Left kidney (tissue), 2 donors: Measurements from ENCODE around the gene ANXA5. TPM values are rescaled to one million over a fixed set of nuclear protein-coding genes. Genes with fewer than 3 reads are reported as not detected.
"Not testable (repeated sequence)": the region's sequence is repeated elsewhere in the genome, so short reads cannot be mapped to it uniquely, and the experiment has no call there.

ENCODE experiments used
- DNase-seq: peaks from one replicate; pipeline ENCODE4 v3.0.0-alpha.2; 2013
- polyA plus RNA-seq: library from polyadenylated mRNA; unstranded; fragments of 120-200 nt; gene quantifications from one replicate; pipeline ENCODE4 v1.2.1, GENCODE V29; 2013; ENCODE audit not compliant: insufficient read length

ANXA5 gene
- polyA plus RNA-seq, 1 donor, result 382 TPM

GRCh38 chr4:121679951-121680350 is 16.8 kb downstream of the ANXA5 start:
- no peak for DNase-seq

DNA sequence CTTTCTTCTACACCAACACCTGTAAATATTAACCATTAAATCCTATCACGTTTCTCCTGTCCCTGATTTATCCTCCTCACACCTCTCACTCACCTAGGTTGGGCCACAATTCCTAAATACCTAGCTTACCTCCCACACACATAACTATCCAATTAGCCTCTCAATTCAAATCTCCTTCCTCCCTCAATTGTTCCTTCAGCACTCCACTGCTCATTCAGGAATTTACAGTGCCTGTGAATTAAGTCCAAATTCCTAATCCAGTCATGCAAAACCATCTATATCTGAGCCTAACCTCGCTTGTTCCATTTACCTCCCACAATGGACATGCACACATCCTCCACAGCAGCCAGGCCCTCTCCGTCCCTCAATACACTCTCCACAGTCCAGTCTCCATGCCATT is 17.5 kb downstream of the ANXA5 start:
- no peak for DNase-seq

DNA sequence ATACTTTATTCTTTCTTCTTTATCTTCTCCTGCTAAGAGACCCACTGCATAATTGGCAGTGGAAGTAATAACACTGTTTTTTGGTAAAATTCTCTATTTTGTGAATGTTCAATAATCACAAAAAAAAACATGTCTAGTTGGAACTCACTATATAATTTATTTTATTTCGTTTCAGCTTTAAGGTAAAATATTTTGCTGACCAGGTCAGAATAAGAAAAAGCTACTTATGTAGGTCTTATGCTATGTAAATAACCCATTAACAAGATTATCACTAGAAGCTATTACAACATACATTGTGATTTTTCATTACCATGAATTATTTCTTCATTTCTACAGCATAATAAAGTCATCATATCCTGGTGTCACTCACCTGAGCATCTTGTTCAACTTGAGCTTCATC is 19.3 kb downstream of the ANXA5 start:
- no peak for DNase-seq

- no peak for DNase-seq
Measured at GRCh38 chr4:121676345-121677075, 20.3 kb downstream of the ANXA5 start.

DNA sequence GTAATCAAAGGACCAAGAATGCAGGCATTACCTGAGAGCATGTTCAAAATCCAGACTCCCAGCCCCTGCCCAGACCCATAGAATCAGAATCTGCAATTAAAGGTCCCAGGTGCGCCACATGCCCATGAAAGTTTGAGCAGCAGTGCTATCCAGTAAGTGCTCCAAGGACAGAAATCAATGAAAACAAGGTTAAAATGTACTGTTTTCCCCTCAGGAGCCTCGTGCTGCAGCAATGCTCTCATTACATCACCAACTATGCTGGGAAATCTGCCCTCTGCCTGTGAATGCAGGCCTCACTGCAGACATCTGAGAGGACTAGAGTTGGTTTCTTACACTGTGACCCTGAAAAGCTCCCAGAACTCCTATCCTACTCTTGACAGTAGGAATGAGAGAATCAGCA is 21.1 kb downstream of the ANXA5 start:
- no peak for DNase-seq

DNA sequence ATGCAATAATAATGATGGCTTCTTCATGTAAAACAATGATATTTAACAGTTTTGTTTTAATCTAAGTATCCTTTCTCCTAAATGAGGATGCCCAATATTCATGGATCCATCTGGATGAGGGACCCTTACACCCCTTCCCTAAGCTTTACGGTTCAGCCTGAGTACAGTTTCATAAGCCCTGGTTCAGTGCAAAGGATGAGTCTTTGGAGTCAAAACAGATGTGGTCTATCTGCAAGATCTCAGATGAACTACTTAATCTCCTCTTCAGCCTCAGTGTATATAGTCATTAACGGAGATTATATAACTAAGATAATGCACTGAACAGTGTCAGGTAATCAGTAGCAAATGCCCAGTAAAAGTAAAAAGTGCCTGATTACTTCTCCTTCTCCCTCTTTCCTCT is 22.1 kb downstream of the ANXA5 start:
- no peak for DNase-seq

GRCh38 chr4:121674191-121674590 is 22.6 kb downstream of the ANXA5 start:
- DNase-seq, result no peak

GRCh38 chr4:121669163-121669550 is 27.6 kb downstream of the ANXA5 start:
- no peak for DNase-seq

GRCh38 chr4:121668368-121669162 is 28.2 kb downstream of the ANXA5 start:
- DNase-seq, result no peak

DNA sequence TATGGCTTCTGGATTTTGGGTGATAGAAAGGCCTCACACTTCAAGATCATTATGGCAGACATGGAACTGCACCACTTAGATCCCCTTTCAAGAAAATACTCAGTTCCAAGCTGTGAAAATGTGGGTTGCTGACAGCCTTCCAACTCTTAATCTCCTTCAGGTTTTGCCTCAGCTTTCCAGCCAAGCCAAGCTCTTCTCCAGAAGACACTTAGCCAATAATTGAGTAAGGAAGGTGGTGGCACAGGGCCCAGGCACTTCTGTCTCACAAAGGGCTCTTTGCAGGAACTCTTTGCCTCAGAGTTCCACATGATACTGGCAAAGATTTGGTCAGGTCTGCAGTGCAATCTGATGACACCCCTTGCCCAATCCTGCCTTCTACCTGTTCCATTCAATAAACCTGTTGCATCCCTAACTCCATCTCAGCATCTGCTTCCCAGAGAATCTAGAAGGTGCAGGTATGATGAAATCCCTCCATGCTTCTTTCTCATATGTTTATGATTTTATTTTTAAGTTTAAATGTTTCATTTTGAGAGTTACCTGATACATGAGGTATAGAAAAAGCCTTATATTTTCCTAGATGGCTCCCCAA is 30.6 kb downstream of the ANXA5 start:
- DNase-seq, result no peak

- DNase-seq, result no peak
Measured at GRCh38 chr4:121665371-121665770, 31.4 kb downstream of the ANXA5 start.

GRCh38 chr4:121662225-121662624 is 34.6 kb downstream of the ANXA5 start:
- DNase-seq, result no peak

- not testable (repeated sequence) for DNase-seq
Measured at GRCh38 chr4:121660175-121660933, 36.4 kb downstream of the ANXA5 start.

DNA sequence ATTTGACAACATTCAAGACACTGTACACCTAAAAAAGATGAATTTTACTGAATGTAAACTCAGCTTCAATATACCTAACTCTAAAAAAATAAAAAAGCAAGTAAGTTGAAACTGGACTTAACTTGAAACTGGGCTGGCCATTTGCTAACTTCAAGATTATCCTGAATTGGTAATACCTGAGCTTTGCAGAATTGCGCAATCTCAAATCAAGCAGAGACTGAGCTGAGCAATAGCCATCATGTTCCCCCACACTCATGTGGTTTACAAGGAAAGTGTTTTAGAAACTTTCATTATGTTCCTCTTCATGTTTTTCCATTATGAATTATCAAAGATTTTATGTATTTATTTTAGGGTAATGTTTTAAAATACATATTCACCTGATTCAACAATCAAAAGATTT is 38.7 kb downstream of the ANXA5 start:
- DNase-seq, result no peak

DNA sequence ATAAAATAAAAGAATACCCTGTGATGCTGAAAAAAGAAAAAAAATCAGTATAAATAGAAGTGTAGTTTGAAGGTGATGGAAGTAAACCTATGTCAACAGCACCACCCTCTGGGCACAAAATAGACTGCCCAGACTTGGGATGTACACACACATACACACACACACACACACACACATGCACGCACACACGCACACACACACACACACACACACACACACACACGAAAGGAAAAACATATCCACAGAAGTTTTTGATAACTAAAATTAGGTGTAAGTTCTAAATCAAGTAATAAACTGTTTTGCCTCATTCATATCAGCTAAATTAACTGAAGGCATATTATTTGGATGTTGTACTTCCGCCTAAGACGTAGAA is 40.5 kb downstream of the ANXA5 start:
- peak; percentile 48 for DNase-seq

- no peak for DNase-seq
Measured at GRCh38 chr4:121655320-121656268, 41.2 kb downstream of the ANXA5 start.

GRCh38 chr4:121654738-121655137 is 42.0 kb downstream of the ANXA5 start:
- no peak for DNase-seq

DNA sequence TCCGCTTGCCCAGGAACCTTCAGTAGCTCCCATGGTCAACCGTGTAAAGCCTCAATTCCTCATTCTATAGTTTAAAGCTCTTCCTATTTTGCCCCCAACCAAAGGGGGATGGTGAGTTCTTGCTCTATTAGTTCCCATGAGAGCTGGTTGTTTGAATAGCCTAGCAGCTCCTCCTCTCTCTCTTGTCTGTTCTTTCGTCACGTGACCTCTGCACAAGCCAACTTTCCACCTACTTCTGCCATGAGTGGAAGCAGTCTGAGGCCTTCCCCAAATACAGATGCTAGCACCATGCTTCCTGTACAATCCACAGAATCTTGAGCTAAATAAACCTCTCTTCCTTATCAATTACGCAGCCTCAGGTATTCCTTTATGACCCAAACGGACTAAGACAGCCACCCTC is 42.8 kb downstream of the ANXA5 start:
- no peak for DNase-seq

DNA sequence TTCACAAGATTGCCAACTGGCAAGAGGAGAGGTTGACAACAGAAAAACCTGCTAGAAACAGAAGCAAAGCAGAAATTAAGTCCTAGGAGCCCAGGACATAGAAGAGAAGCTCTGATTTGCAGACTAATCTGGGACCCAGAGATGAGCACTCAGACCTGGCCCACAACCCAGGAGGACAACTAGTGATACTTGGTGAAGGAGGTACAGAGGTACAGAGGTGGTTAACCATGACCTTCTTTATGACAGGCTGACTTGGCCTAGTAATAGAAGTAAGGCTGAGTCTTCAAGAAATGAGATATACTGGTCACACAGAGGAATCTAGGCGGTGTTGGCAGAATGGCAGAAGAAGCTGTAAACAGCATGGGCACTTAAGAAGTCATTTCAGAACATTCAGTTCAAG is 43.6 kb downstream of the ANXA5 start:
- DNase-seq, result no peak

DNA sequence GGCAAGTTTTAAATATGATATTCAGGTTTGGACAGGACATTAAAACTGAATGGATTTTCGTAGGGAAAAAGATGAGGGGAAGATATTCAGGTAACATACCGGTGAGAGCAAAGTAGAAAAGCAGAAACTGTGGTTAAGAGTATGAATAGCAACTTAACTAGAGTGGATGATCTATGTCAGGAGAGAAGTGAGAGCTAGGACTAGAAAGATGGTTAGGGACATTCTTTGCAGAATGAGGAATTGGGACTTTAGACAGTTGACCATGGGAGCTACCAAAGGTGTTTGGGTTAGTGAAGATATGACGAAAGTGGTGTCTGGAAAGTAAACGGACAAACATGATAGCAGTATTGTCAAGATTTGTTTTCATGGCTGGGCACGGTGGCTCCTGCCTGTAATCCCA is 45.2 kb downstream of the ANXA5 start:
- DNase-seq, result no peak

DNA sequence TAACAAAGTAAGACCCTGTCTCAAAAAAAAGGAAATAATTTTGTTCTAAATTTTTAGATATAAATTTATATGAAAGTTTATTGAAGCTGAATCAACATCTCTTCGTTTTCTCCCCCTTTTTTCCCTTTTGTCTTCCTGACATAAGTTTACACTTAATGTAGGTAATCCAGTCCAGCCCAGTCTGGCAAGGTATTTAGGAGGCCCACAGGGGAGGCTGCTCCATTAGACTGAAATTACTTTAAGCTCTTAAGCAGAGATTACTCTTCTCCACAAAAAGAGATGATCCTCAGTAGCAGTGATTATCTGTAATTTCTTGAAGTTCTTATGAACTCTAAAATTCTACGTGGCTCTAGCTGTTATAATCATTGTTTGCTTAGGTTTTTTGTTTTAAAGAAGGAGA is 46.0 kb downstream of the ANXA5 start:
- DNase-seq, result no peak

GRCh38 chr4:121648516-121648915 is 48.3 kb downstream of the ANXA5 start:
- no peak for DNase-seq
